GM21447 (cell line): ENCODE data around the gene RAET1G.
"Not testable (repeated sequence)": the region's sequence is repeated elsewhere in the genome, so short reads cannot be mapped to it uniquely, and the experiment has no call there.

Experiments
- ATAC-seq: cut with Tn5 transposase; IDR thresholded peaks from one replicate; pipeline ENCODE4 v1.9.1; 2021; ENCODE audit not compliant: unreplicated experiment

RAET1G gene

GRCh38 chr6:149897855-149898744 is 24.8 kb downstream of the RAET1G start, which contains the start of gene RAET1E:
Gene RAET1E, minus strand, starts transcription at chr6:149898113. Its CDS starts 7,212 bp downstream, at chr6:149890901.
- ATAC-seq: no peak

- no peak for ATAC-seq
Measured at GRCh38 chr6:149897015-149897697, 25.8 kb downstream of the RAET1G start.

- no peak for ATAC-seq
Measured at GRCh38 chr6:149896491-149896890, 26.4 kb downstream of the RAET1G start.

GRCh38 chr6:149895833-149896271 is 27.1 kb downstream of the RAET1G start:
- no peak for ATAC-seq

- no peak for ATAC-seq
Measured at GRCh38 chr6:149895048-149895590, 27.8 kb downstream of the RAET1G start.

- not testable (repeated sequence) for ATAC-seq
Measured at GRCh38 chr6:149891864-149892263, 31.1 kb downstream of the RAET1G start.

- ATAC-seq: no peak
Measured at GRCh38 chr6:149891259-149891658, 31.7 kb downstream of the RAET1G start.

GRCh38 chr6:149890629-149891045 is 32.3 kb downstream of the RAET1G start:
- no peak for ATAC-seq

- no peak for ATAC-seq
Measured at GRCh38 chr6:149889326-149889725, 33.6 kb downstream of the RAET1G start.

GRCh38 chr6:149888659-149889058 is 34.3 kb downstream of the RAET1G start:
- ATAC-seq: no peak

- ATAC-seq: no peak
Measured at GRCh38 chr6:149888093-149888492, 34.8 kb downstream of the RAET1G start.

GRCh38 chr6:149887343-149887742 is 35.6 kb downstream of the RAET1G start:
- no peak for ATAC-seq

- no peak for ATAC-seq
Measured at GRCh38 chr6:149885888-149886287, 37.0 kb downstream of the RAET1G start.

- ATAC-seq: no peak
Measured at GRCh38 chr6:149884617-149885016, 38.3 kb downstream of the RAET1G start.

- ATAC-seq: no peak
Measured at GRCh38 chr6:149884215-149884614, 38.7 kb downstream of the RAET1G start.

GRCh38 chr6:149881860-149882259 is 41.1 kb downstream of the RAET1G start:
- ATAC-seq: no peak

- no peak for ATAC-seq
Measured at GRCh38 chr6:149881066-149881766, 41.7 kb downstream of the RAET1G start.

GRCh38 chr6:149877659-149878058 is 45.3 kb downstream of the RAET1G start:
- ATAC-seq: no peak

- ATAC-seq: no peak
Measured at GRCh38 chr6:149876241-149876933, 46.5 kb downstream of the RAET1G start.

GRCh38 chr6:149872233-149872632 is 50.7 kb downstream of the RAET1G start:
- no peak for ATAC-seq
